Left ventricle myocardium inferior (tissue), 1 donor: Measurements from ENCODE around the gene CCBE1. TPM values are rescaled to one million over a fixed set of nuclear protein-coding genes. Genes with fewer than 3 reads are reported as not detected.
A peak's percentile ranks its signal among the peaks of the same experiment; 100 is the strongest.

Source experiments
- DNase-seq: peaks from one replicate; pipeline ENCODE4 v3.0.0-alpha.2; 2020
- H3K27ac ChIP-seq: fragments of 200-600 bp; replicated peaks from 2 replicates; pipeline ENCODE4 v1.8.0; 2021
- H3K27me3 ChIP-seq: fragments of 200-600 bp; 2 replicates; pipeline ENCODE4 v1.8.0; 2021; ENCODE audit warnings: low read depth
- H3K36me3 ChIP-seq: fragments of 200-600 bp; 2 replicates; pipeline ENCODE4 v1.8.0; 2021
- H3K4me1 ChIP-seq: fragments of 200-600 bp; 2 replicates; pipeline ENCODE4 v1.8.0; 2021
- H3K4me3 ChIP-seq: fragments of 200-600 bp; 2 replicates; pipeline ENCODE4 v1.8.0; 2021; ENCODE audit warnings: mild to moderate bottlenecking, moderate library complexity
- H3K9me3 ChIP-seq: fragments of 200-600 bp; replicated peaks from 2 replicates; pipeline ENCODE4 v1.8.0; 2021
- CTCF ChIP-seq: fragments of 200-600 bp; IDR thresholded peaks from 2 replicates; pipeline ENCODE4 v1.8.0; 2021; ENCODE audit warnings: antibody characterized with exemption, mild to moderate bottlenecking, borderline replicate concordance
- intact Hi-C: fragments of 100-400 bp; cut with micrococcal nuclease; formaldehyde crosslinking; loops from one replicate; pipeline ENCODE4 v1.11.0; 2022
- total RNA-seq: library from RNA; stranded (reverse); fragmentation: NEBNext Ultra II Directional; extraction: Animal tissue kit (Norgen Biotek cat#: 25700); gene quantifications from one replicate; pipeline ENCODE4 v1.2.1, GENCODE V29; 2021
- donor health status: DM: no; HTN: yes; CAD: no; lungs with severe emphysema.

The CCBE1 gene
- total RNA-seq, 1 donor from 2014 or later = 3.2 TPM

DNA sequence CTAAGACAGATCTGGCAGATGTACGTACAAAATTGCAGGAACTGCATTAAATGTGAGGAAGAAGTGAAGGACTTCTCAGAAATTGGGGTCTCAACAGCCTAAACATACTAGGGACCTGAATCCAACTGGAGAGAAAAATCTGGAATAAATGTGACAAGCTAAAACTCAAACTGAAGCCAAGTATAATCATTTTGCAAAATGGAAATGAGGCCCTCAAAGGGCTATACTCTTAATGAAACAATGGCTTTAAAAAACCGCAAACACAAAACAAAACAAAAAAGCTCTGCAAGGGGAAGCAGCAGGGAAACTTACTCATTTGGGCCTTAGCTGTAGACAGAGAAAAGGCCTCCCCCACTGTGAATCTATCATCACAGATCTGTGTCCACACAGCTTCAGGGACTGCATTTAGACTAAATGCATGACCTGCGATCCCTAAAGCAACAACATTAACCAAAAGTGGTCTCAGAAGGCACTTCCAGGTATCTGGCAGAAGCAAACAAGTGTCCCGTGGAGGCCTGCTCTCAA, 63.2 kb downstream of the CCBE1 start:
- peaks cover 6% of the 10 kb centered on the region for H3K9me3 ChIP-seq
- no peaks in the 10 kb centered on the region for H3K36me3 ChIP-seq
- no peak for DNase-seq
- TF ChIP-seq CTCF = no peak
- H3K27ac ChIP-seq = no peak overlapping the region
- H3K4me1 ChIP-seq = no peaks in the 10 kb centered on the region
- peaks cover 3% of the 10 kb centered on the region for H3K27me3 ChIP-seq
- intact Hi-C loops = loop anchor here (5.0 kb wide), 1 partner anchor 188 kb away; no protein-coding TSS in a partner anchor
- H3K4me3 ChIP-seq = no peak overlapping the region

DNA sequence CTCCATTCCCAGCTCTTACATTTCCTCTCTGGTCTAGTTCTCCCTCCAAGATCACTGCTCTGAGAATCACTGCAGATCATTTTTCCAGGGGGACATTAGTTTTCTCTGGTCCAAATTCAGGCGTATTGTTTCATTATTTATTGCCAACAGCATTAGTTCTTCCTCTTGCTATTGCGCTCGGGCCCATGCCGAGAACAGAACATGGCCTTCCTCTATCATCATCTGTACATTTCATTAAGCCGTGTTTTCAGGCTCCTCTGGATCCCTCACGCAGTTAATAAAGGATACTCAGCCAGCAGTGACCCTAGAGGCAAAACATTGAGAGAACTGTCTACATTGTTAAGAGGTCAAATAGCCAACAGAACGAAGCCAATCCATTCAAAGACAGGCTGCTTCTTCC, 63.9 kb downstream of the CCBE1 start:
- H3K36me3 ChIP-seq = no peaks in the 10 kb centered on the region
- H3K9me3 ChIP-seq = peaks cover 6% of the 10 kb centered on the region
- peaks cover 3% of the 10 kb centered on the region for H3K27me3 ChIP-seq
- intact Hi-C loops = loop anchor here (5.0 kb wide), 1 partner anchor 189 kb away; no protein-coding TSS in a partner anchor
- H3K4me3 ChIP-seq = no peak overlapping the region
- no peaks in the 10 kb centered on the region for H3K4me1 ChIP-seq
- H3K27ac ChIP-seq = peak overlapping the region; percentile 10
- no peak for TF ChIP-seq CTCF
- DNase-seq = no peak

GRCh38 chr18:59631583-59632181, 65.5 kb downstream of the CCBE1 start:
- no peak for DNase-seq
- peak; percentile 68 for TF ChIP-seq CTCF
- intact Hi-C loops = loop anchor here (5.0 kb wide), 1 partner anchor 191 kb away; no protein-coding TSS in a partner anchor
- no peak overlapping the region for H3K27ac ChIP-seq
- no peaks in the 10 kb centered on the region for H3K27me3 ChIP-seq
- no peak overlapping the region for H3K4me3 ChIP-seq
- no peaks in the 10 kb centered on the region for H3K36me3 ChIP-seq
- H3K9me3 ChIP-seq = peaks cover 6% of the 10 kb centered on the region
- H3K4me1 ChIP-seq = peaks cover under 1% of the 10 kb centered on the region

GRCh38 chr18:59629894-59630293, 67.3 kb downstream of the CCBE1 start:
- TF ChIP-seq CTCF = no peak
- peak; percentile 30 for DNase-seq

DNA sequence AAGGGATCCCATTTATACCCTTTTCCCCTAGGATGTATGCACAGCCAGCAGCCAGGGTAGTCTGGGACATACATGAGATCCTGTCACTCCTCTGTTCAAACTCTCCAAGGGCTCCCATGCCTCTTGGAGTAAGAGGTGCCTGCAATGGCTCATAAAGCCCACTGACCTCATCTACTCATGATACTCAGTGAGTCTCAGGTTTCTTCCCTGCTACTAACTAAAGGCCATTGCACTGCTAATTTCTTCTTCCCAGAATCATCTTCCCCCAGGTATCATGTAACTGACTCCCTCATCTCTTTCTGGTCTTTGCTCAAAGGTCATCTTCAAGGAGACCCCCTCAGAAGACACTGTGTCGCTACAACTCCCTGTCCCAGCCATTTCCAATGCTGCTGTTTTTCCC, 68.2 kb downstream of the CCBE1 start:
- Histone ChIP-seq H3K27ac (no peak overlapping the region), H3K4me1 (peaks cover 7% of the 10 kb centered on the region), H3K27me3 (no peaks in the 10 kb centered on the region), H3K9me3 (peaks cover 6% of the 10 kb centered on the region), H3K4me3 (no peak overlapping the region), H3K36me3 (no peaks in the 10 kb centered on the region)
- intact Hi-C loops = no loop called here
- TF ChIP-seq CTCF = no peak
- no peak for DNase-seq

More at GRCh38 chr18:59629894-59630293, 67.3 kb downstream of the CCBE1 start:
- intact Hi-C loops = loop anchor here (5.0 kb wide), 1 partner anchor 192 kb away; no protein-coding TSS in a partner anchor
- H3K36me3 ChIP-seq = no peaks in the 10 kb centered on the region
- H3K9me3 ChIP-seq = peaks cover 6% of the 10 kb centered on the region
- H3K4me1 ChIP-seq = peaks cover 7% of the 10 kb centered on the region
- no peak overlapping the region for H3K27ac ChIP-seq
- H3K4me3 ChIP-seq = no peak overlapping the region
- no peaks in the 10 kb centered on the region for H3K27me3 ChIP-seq
